ENCODE results near the gene ARHGAP15.

ARHGAP15 gene

DNA sequence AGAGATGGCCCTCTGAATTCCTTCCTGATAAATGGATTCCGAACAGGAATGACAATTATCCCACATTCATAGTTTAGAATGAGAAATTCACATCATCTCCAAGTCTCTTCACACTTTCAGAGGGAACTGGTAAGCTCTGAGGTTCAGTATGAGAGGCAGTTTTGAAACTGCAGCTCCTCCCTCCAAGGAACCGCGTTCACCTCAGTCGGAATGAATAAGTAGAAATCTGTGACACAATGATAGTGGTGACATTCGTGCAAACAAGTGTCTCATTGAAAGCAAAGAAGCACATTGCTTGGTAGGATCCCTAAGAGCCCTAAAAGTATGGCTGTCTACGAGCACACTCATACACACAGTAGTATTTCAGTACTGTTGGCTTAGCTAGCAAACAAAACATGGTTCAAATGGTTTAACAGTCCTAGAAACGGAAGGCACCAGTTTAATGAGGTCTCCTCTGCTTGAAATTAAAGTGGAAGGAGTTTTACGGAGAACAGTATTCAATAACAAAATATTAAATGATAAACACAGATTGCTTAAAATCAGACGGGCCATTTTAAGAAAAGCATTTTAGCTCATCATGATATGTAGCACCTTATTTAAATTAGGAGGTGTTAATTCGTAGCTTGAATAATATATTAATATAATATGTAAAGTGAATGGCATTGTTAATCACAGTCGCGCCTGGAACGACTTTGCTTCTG, 225.0 kb downstream of the ARHGAP15 start:
- Histone ChIP-seq H3K79me2 (ENCODE audit: control insufficient read depth, low read length) (no peaks in the 10 kb centered on the region), H3K27ac (ENCODE audit: low read depth, low read length) (no peak overlapping the region), H3K4me2 (ENCODE audit: low read length) (no peak overlapping the region), H3K4me3 (ENCODE audit: low read length) (no peak overlapping the region), H3K27me3 (ENCODE audit: control insufficient read depth, low read length) (no peaks in the 10 kb centered on the region), H3K9me2 (replicated peaks; ENCODE audit: control insufficient read depth, low read length) (no peaks in the 10 kb centered on the region), H3F3A (ENCODE audit: control insufficient read depth, insufficient read depth) (no peaks in the 10 kb centered on the region), H3K4me1 (ENCODE audit: control insufficient read depth, low read length) (no peaks in the 10 kb centered on the region), H3K9me3 (ENCODE audit: control insufficient read depth, insufficient read depth, low read length) (no peaks in the 10 kb centered on the region), H3K36me3 (ENCODE audit: control insufficient read depth, low read length) (no peaks in the 10 kb centered on the region), H4K20me1 (ENCODE audit: control insufficient read depth, insufficient read depth, low read depth, low read length) (no peaks in the 10 kb centered on the region)
- TF ChIP-seq EZH2phosphoT487 (IDR thresholded peaks at IDR 0.05; ENCODE audit: borderline replicate concordance, low read length): no peak
- TF ChIP-seq, protein P1, sequence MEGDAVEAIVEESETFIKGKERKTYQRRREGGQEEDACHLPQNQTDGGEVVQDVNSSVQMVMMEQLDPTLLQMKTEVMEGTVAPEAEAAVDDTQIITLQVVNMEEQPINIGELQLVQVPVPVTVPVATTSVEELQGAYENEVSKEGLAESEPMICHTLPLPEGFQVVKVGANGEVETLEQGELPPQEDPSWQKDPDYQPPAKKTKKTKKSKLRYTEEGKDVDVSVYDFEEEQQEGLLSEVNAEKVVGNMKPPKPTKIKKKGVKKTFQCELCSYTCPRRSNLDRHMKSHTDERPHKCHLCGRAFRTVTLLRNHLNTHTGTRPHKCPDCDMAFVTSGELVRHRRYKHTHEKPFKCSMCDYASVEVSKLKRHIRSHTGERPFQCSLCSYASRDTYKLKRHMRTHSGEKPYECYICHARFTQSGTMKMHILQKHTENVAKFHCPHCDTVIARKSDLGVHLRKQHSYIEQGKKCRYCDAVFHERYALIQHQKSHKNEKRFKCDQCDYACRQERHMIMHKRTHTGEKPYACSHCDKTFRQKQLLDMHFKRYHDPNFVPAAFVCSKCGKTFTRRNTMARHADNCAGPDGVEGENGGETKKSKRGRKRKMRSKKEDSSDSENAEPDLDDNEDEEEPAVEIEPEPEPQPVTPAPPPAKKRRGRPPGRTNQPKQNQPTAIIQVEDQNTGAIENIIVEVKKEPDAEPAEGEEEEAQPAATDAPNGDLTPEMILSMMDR (IDR thresholded peaks at IDR 0.05; ENCODE audit: low read depth, low read length, poor library complexity, severe bottlenecking): no peak

DNA sequence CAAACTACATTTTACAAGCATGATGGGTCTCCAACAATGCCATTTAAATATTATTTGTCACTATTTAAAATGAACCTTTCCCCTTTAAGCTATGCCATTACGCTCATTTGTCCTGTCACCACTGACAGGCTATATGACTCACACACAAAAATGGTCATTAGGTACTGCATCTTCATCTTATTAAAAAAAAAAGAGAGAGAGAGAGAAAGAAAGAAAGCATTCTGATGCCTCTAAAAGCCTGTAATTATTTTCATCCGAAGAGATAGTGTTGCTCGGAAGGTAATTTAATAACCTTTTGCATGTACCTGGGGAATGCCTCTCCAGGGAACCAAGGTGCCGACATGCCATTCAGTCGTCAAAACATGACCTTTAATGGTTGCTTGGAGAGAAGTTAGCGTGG, 226.7 kb downstream of the ARHGAP15 start:
- Histone ChIP-seq H4K20me1 (ENCODE audit: control insufficient read depth, insufficient read depth, low read depth, low read length) (no peaks in the 10 kb centered on the region), H3K36me3 (ENCODE audit: control insufficient read depth, low read length) (no peaks in the 10 kb centered on the region), H3K4me1 (ENCODE audit: control insufficient read depth, low read length) (no peaks in the 10 kb centered on the region), H3F3A (ENCODE audit: control insufficient read depth, insufficient read depth) (no peaks in the 10 kb centered on the region), H3K27ac (ENCODE audit: low read depth, low read length) (no peak overlapping the region), H3K9me3 (ENCODE audit: control insufficient read depth, insufficient read depth, low read length) (no peaks in the 10 kb centered on the region), H3K4me3 (ENCODE audit: low read length) (no peak overlapping the region), H3K9me2 (replicated peaks; ENCODE audit: control insufficient read depth, low read length) (no peaks in the 10 kb centered on the region), H3K79me2 (ENCODE audit: control insufficient read depth, low read length) (no peaks in the 10 kb centered on the region), H3K27me3 (ENCODE audit: control insufficient read depth, low read length) (no peaks in the 10 kb centered on the region), H3K4me2 (ENCODE audit: low read length) (no peak overlapping the region)
- no peak for TF ChIP-seq EZH2phosphoT487 (IDR thresholded peaks at IDR 0.05; ENCODE audit: borderline replicate concordance, low read length)
- TF ChIP-seq, protein P1 (IDR thresholded peaks at IDR 0.05; ENCODE audit: low read depth, low read length, poor library complexity, severe bottlenecking): no peak

DNA sequence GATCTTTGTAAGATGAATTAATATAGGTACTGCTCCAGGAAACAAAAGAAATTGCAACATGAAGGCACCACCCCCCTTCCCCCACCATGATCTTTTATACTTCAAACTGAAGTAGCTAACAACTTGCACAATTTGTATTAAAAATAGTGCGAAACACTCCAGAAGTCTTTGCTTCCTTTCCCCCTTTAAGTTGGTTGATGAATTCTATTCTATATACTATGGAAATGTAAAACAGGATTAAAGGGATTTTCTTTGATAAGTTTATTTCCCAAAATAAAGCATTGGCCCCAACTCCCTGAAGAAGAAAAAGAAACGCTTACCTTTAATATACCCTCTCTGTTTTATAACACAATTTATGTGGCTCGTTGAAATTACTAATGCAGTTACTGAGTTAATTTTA, 227.1 kb downstream of the ARHGAP15 start:
- Histone ChIP-seq H3K36me3 (ENCODE audit: control insufficient read depth, low read length) (no peaks in the 10 kb centered on the region), H3K9me2 (replicated peaks; ENCODE audit: control insufficient read depth, low read length) (no peaks in the 10 kb centered on the region), H3K27me3 (ENCODE audit: control insufficient read depth, low read length) (no peaks in the 10 kb centered on the region), H3K79me2 (ENCODE audit: control insufficient read depth, low read length) (no peaks in the 10 kb centered on the region), H3F3A (ENCODE audit: control insufficient read depth, insufficient read depth) (no peaks in the 10 kb centered on the region), H3K27ac (ENCODE audit: low read depth, low read length) (no peak overlapping the region), H3K4me1 (ENCODE audit: control insufficient read depth, low read length) (no peaks in the 10 kb centered on the region), H4K20me1 (ENCODE audit: control insufficient read depth, insufficient read depth, low read depth, low read length) (no peaks in the 10 kb centered on the region), H3K9me3 (ENCODE audit: control insufficient read depth, insufficient read depth, low read length) (no peaks in the 10 kb centered on the region), H3K4me3 (ENCODE audit: low read length) (no peak overlapping the region), H3K4me2 (ENCODE audit: low read length) (no peak overlapping the region)
- no peak for TF ChIP-seq EZH2phosphoT487 (IDR thresholded peaks at IDR 0.05; ENCODE audit: borderline replicate concordance, low read length)
- TF ChIP-seq, protein P1 (IDR thresholded peaks at IDR 0.05; ENCODE audit: low read depth, low read length, poor library complexity, severe bottlenecking): no peak
